Smooth muscle cell of the coronary artery (primary cell): ENCODE data around the gene TSSK6. TPM values are rescaled to one million over a fixed set of nuclear protein-coding genes. Genes with fewer than 3 reads are reported as not detected.

Experiments
- total RNA-seq: library from RNA; depleted of rRNA; stranded (reverse); fragments of >200 nt; gene quantifications from 2 replicates; pipeline ENCODE4 v1.2.3, GENCODE V29; 2014; ENCODE audit warnings: low replicate concordance

The TSSK6 gene
- 1.5 and 2.9 TPM in 2 replicates for total RNA-seq

GRCh38 chr19:19514881-19515641, at the start of gene TSSK6:
Gene TSSK6 (minus strand): TSS chr19:19515548. CDS start chr19:19515427, 121 bp downstream.

GRCh38 chr19:19538061-19538784, 22.9 kb upstream of the TSSK6 start, which contains the start of gene CILP2:
Gene CILP2 (plus strand): TSS chr19:19538265. CDS start chr19:19538350, 85 bp downstream.

GRCh38 chr19:19528721-19529490, 13.6 kb upstream of the TSSK6 start, which contains the start of gene YJEFN3:
Gene YJEFN3 (plus strand): TSS chr19:19528911. CDS start chr19:19528933, 22 bp downstream.

GRCh38 chr19:19515642-19516519, 533 bp upstream of the TSSK6 start, which contains the start of gene NDUFA13:
Gene NDUFA13 (plus strand): TSS chr19:19516225. CDS start chr19:19516239, 14 bp downstream.

Other genes with a start within 250 kb of the TSSK6 start
- 0.12 and 0.83 TPM in 2 replicates for gene TM6SF2, start 242.2 kb downstream of the TSSK6 start, total RNA-seq
- 23.4 and 25.4 TPM in 2 replicates for gene SUGP1, start 195.0 kb downstream of the TSSK6 start, total RNA-seq
- 23.2 and 31.8 TPM in 2 replicates for gene MAU2, start 194.7 kb downstream of the TSSK6 start, total RNA-seq
- 30.1 and 40.2 TPM in 2 replicates for gene GATAD2A, start 109.9 kb downstream of the TSSK6 start, total RNA-seq
- 440 and 987 TPM in 2 replicates for gene NDUFA13, start 677 bp upstream of the TSSK6 start, total RNA-seq
- gene YJEFN3, start 13.4 kb upstream of the TSSK6 start, total RNA-seq: 0.12 and 0.15 TPM in 2 replicates
- gene CILP2, start 22.7 kb upstream of the TSSK6 start, total RNA-seq: 0.08 and 0.12 TPM in 2 replicates
- gene PBX4, start 103.1 kb upstream of the TSSK6 start, total RNA-seq: 3.2 TPM in 1 of 2 replicates, not detected in the other
- gene LPAR2, start 112.7 kb upstream of the TSSK6 start, total RNA-seq: 0.83 and 1.9 TPM in 2 replicates
- 1.4 and 4.7 TPM in 2 replicates for gene GMIP, start 128.1 kb upstream of the TSSK6 start, total RNA-seq
- gene ATP13A1, start 148.1 kb upstream of the TSSK6 start, total RNA-seq: 20.6 and 30.0 TPM in 2 replicates
- gene ZNF101, start 153.3 kb upstream of the TSSK6 start, total RNA-seq: 2.7 and 5.3 TPM in 2 replicates
- 4.3 and 4.9 TPM in 2 replicates for gene ZNF14, start 217.6 kb upstream of the TSSK6 start, total RNA-seq